Right ventricle myocardium superior (tissue), 1 donor: Measurements from ENCODE around the gene KLK7. TPM values are rescaled to one million over a fixed set of nuclear protein-coding genes. Genes with fewer than 3 reads are reported as not detected.

Experiments used
- ATAC-seq: fragments of 200-7000 bp; cut with Tn5 transposase; one replicate; pipeline ENCODE4 v1.9.1; 2020; ENCODE audit warnings: mild to moderate bottlenecking; ENCODE audit not compliant: poor library complexity
- DNase-seq: peaks from one replicate; pipeline ENCODE4 v3.0.0-alpha.2; 2020
- intact Hi-C: fragments of 100-400 bp; cut with DNase I; formaldehyde crosslinking; loops from one replicate; pipeline ENCODE4 v1.11.2; 2022
- total RNA-seq: library from RNA; stranded (reverse); fragmentation: NEBNext Ultra II Directional; extraction: Animal tissue kit (Norgen Biotek cat#: 25700); gene quantifications from one replicate; pipeline ENCODE4 v1.2.1, GENCODE V29; 2021
- donor health status: DM: no; HTN: yes; CAD: no; lungs with severe emphysema.

The KLK7 gene
- total RNA-seq, 1 donor from 2014 or later, result not detected

DNA sequence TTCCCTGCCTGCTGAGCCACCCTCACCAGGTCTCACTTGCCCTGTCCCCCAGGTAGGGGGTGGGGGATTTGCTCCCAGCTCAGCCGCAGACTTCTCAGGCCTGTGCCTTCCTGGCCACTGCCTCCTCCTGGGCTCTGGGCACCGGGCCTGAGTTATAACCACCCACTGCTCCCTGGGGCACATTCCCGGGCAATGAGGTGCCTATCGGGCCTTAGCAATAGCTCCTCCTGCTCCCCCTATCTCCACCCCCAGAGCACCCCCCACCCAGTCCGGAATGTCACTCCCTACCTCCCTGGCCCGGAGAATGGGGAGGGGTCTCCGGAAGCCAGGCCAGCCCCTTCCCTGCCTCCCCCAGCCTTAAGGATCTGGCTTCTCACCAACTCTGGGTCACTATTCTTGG, 30.8 kb downstream of the KLK7 start, which contains the start of gene KLK5:
KLK5 (minus strand) TSS at position 129 of the 400 bp plus-strand sequence. CDS start 381 bp downstream, outside the sequence.
- intact Hi-C loops, result no loop called here
- ATAC-seq, result no peak
- DNase-seq, result no peak

DNA sequence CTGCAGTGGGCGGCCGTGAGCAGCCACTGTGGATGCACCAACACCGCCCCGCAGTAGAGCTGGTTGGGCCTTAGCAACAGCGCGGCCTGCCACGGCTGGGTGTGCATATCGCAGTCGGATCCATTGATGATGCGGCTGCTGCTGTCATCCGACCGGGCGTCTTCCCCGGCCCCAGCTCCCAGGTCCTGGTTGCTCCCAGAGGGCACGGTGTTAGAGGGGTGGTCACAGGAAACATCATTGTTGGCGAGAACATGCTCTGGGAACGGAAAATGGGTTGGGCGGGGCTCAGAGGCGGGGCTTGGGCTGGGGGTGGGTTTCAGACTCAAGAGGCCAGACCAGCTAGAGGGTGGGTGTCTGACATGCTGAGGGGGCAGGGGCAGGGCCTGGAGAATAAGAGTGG, 33.9 kb downstream of the KLK7 start:
- intact Hi-C loops, result no loop called here
- ATAC-seq, result no peak
- DNase-seq, result no peak

DNA sequence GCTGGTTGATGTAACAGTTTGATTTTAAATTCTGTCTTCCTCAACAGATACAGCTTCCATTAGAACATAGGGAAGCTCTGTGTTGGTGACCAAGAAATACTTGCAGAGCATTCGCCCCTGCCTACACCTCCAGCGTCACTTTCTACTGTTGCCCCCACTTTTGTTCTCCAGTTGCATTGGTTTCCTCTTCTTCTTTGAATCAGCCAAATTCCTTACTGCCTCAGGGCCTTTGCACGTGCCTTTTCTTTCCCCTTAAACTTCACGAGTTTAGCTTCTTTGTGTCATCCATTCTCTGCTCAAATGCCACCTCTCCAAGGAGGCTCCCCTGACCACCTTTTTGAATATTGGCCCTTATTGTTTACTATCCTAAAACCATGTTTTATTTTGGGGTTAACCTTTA, 36.6 kb downstream of the KLK7 start:
- intact Hi-C loops, result no loop called here
- ATAC-seq (no peak), DNase-seq (no peak)

DNA sequence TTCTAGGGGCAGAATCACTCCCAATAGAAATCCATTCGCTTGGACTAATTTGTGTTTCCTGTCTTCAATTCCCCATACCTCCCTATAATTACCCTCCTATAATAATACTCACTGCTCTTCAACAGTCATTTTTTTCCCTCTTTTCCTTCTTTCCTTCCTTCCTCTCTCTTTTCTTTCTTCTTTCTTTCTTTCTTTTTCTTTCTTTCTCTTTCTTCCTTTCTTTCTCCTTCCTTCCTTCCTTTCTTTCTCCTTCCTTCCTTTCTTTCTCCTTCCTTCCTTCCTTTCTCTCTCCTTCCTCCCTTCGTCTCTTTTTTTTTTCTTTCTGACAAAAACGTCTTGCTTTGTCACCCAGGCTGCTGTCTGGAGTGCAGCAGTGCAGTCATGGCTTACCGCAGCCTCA, 38.9 kb downstream of the KLK7 start:
- DNase-seq (no peak), ATAC-seq (no peak)
- intact Hi-C loops, result no loop called here

DNA sequence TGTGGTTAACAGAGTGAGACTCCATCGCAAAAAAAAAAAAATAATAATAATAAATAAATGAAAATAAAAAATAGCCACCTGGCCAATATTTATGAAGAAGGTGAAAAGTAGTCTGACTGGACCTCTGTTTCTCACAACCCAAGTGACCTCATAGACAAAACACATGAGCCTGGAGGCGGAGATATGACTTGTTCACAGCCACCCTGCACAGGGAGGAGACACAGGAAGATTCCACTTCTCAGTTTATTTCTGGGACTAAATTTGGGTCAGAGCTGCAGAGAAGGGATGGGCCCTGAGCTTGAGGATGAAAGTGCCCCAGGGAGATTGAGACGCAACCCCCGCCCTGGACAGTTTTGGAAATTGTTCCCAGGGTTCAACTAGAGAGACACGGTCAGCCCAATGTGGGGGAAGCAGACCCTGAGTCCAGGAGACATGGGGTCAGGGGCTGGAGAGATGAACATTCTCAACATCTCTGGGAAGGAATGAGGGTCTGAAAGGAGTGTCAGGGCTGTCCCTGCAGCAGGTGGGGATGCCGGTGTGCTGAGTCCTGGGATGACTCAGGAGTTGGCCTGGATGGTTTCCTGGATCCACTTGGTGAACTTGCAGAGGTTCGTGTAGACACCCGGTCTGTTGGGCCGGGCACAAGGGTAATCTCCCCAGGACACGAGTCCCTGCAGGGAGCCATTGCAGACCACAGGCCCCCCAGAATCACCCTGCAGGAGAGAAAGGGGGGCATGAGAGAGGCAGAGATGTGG, 40.5 kb downstream of the KLK7 start:
- no peak for DNase-seq
- intact Hi-C loops, result no loop called here

DNA sequence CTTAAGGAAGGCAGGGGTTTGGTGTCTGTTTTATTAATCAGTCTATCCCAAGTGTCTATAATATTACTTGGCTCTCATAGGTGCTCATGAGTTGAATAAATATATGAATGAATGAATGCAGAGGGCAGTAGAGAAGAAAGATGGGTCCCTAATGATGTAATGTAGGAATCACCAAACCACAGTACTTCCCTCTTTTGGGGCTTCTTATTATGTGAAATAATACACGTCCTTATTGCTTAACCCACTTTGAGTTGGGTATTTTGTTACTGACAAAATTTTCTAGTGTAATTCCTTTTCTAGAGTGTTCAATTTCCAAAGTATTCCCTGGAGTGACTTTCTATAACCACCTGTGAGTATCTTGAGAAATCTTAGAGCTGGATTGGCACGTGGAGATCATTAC, 44.1 kb downstream of the KLK7 start:
- intact Hi-C loops, result no loop called here
- ATAC-seq (no peak), DNase-seq (no peak)

More for the DNA sequence above, 40.5 kb downstream of the KLK7 start:
- ATAC-seq, result no peak

DNA sequence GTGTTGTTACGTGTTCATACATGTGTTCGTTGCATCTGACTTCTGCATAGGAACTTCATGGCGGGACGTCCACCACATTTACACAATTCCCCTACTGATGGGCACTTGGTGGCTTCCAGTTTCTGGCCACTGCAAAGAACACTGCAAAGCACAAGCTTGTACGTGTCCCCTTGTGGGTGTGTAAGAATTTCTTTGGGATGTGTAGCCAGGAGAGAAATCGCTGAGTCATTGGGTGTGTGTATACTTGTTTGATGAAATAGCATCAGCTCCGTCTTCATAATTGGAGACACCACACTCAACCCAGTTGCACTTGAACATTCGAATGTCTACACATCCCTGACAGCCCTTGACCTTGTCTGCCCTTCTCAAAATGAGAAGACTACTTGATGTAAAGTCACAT, 50.1 kb downstream of the KLK7 start:
- no peak for ATAC-seq
- DNase-seq, result no peak
- intact Hi-C loops, result no loop called here

DNA sequence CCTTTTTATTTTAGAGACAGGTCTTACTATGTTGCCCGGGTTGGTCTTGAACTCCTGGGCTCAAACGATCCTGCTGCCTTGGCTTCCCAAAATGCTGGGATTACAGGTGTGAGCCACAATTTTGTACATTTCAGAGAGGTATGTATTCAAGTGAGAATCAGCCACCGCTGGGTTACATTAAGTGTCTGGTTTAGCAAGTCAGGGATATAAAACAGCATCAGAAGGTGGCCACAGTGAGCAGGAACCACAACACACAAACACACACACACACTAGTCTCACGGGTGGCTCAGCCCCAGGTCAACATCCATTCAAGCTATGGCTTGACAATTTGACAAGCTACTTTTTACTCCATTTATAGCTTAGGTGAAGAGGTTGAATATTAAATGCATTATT, 51.0 kb downstream of the KLK7 start:
- intact Hi-C loops, result no loop called here
- DNase-seq (no peak), ATAC-seq (no peak)

DNA sequence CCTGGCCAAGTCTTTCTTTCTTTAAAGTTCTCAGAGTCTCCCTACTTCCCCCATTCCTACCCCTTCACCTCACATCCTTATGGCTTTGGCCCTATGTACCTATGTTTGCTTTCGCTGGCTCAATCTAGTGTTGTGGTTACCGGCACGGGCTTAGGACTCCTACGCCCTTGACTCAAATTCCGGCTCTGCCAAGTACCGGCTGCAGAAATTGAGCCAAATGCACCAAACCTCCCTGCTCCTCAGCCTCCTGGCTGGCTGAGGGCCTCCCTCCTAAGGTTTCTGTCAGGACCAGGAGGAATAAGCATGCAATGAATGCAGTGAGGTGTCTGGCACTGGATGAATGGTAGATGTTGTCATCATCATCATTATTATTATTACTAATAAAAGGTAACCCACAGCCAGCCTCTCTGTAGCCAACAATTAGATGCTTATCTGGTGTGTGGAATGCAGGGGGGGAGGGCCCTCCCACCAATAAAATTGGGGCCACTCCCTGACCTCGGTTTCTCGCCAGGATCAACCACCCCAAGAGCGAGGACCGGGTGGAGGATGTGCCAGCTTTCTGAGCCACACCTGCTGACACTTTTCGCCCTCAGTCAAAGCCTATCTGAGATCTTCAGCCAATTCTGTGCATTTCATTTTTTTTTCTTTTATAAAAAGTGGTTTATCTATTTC, 51.6 kb downstream of the KLK7 start:
- intact Hi-C loops, result no loop called here
- no peak for ATAC-seq
- no peak for DNase-seq

DNA sequence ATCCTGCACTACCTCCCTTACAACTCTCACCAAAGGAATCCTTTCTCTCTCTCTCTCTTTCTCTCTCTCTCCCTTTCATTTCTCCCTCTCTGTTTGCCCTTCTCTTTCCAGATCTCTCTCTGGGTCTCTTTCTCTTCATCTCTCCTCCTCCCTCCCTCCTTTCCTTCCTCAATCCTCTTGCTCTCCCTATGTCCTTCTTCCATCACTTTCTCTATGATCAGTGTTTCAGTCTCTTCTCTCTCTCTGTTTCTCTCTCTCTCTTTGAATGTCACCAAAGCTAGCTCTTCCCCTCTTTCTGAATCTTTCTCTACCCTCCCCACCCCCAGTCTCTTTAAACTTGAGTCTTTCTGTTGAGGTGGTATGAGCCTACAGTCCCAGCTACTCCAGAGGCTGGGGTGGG, 52.7 kb downstream of the KLK7 start:
- intact Hi-C loops, result no loop called here
- ATAC-seq, result no peak
- no peak for DNase-seq

DNA sequence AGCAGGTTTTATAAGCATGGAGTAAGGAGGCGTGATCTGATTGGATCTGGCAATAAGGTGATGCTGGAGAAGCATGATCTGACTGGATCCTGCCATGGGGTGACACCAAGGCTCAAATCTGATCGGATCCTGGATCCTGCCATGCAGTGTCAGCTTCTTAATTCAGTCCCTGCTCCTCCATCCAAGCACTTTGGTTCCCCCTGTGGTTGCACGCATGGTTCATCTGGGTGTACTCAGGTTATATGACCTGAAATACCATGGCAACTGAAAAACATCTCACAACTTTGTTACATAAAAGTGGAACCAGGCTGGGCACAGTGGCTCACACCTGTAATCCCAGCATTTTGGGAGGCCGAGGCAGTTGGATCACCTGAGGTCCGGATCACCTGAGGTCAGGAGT, 54.9 kb downstream of the KLK7 start:
- intact Hi-C loops, result loop anchor here (10.0 kb wide), 2 partner anchors 166 to 564 kb away; partner anchors contain the start of gene NAPSA
- no peak for DNase-seq
- no peak for ATAC-seq

Other genes with a start within 250 kb of the KLK7 start
- gene GPR32, start 213.5 kb downstream of the KLK7 start, total RNA-seq, result not detected
- not detected for gene ACP4, start 193.5 kb downstream of the KLK7 start, total RNA-seq
- gene KLK1, start 160.1 kb downstream of the KLK7 start, total RNA-seq, result not detected
- not detected for gene KLK15, start 150.3 kb downstream of the KLK7 start, total RNA-seq
- not detected for gene KLK3, start 129.0 kb downstream of the KLK7 start, total RNA-seq
- not detected for gene KLK2, start 110.5 kb downstream of the KLK7 start, total RNA-seq
- gene KLK4, start 72.5 kb downstream of the KLK7 start, total RNA-seq, result not detected
- gene KLK5, start 30.9 kb downstream of the KLK7 start, total RNA-seq, result not detected
- not detected for gene KLK6, start 14.3 kb downstream of the KLK7 start, total RNA-seq
- gene KLK8, start 17.7 kb upstream of the KLK7 start, total RNA-seq, result not detected
- gene KLK10, start 35.8 kb upstream of the KLK7 start, total RNA-seq, result not detected
- not detected for gene KLK11, start 42.7 kb upstream of the KLK7 start, total RNA-seq
- gene KLK12, start 51.1 kb upstream of the KLK7 start, total RNA-seq, result not detected
- not detected for gene KLK13, start 81.2 kb upstream of the KLK7 start, total RNA-seq
- 1.9 TPM for gene KLK14, start 99.0 kb upstream of the KLK7 start, total RNA-seq
- gene CTU1, start 124.5 kb upstream of the KLK7 start, total RNA-seq, result 4.9 TPM
- 1.7 TPM for gene SIGLEC9, start 141.0 kb upstream of the KLK7 start, total RNA-seq
- 0.97 TPM for gene SIGLEC7, start 158.4 kb upstream of the KLK7 start, total RNA-seq
- gene CD33, start 241.2 kb upstream of the KLK7 start, total RNA-seq, result 7.0 TPM